Cardiac muscle cell (in vitro differentiated cells and primary cell): ENCODE results near the gene TERT. TPM values are rescaled to one million over a fixed set of nuclear protein-coding genes. Genes with fewer than 3 reads are reported as not detected.
"Not testable (repeated sequence)": the region's sequence is repeated elsewhere in the genome, so short reads cannot be mapped to it uniquely, and the experiment has no call there.

Experiments
- DNase-seq, 2 donors: peaks; one replicate each; pipeline versions ENCODE4 v3.0.0 to v3.0.0-alpha.2; 2010 to 2017; ENCODE audit warnings: low read depth in 1 of 2, low spot score in 1 of 2
- H3K27ac ChIP-seq: fragments of 200-600 bp; sonication (generic); 2 replicates; pipeline ENCODE4 v1.5.1; 2016
- H3K27me3 ChIP-seq: fragments of 200-600 bp; sonication (generic); 2 replicates; pipeline ENCODE4 v1.6.0; 2016; ENCODE audit warnings: control low read depth
- H3K36me3 ChIP-seq: fragments of 200-600 bp; sonication (generic); 2 replicates; pipeline ENCODE4 v1.5.1; 2016; ENCODE audit warnings: control low read depth
- H3K4me1 ChIP-seq: fragments of 200-600 bp; sonication (generic); 2 replicates; pipeline ENCODE4 v1.8.1; 2017; ENCODE audit warnings: low read depth, mild to moderate bottlenecking, mixed run types
- H3K4me3 ChIP-seq: fragments of 200-600 bp; sonication (generic); 2 replicates; pipeline ENCODE4 v1.5.1; 2016; ENCODE audit warnings: mild to moderate bottlenecking
- H3K9me3 ChIP-seq: fragments of 200-600 bp; sonication (generic); 2 replicates; pipeline ENCODE4 v1.5.1; 2017; ENCODE audit warnings: low read depth, mild to moderate bottlenecking, control low read depth
- polyA plus RNA-seq: library from polyadenylated mRNA; unstranded; fragments of >200 nt; fragmentation: Nextera tagmentation; extraction: Ambion mirVana; gene quantifications from 2 replicates; pipeline ENCODE4 v1.2.1, GENCODE V29; 2016
- total RNA-seq: library from RNA; depleted of rRNA; stranded (reverse); fragments of >200 nt; gene quantifications from 2 replicates; pipeline ENCODE4 v1.2.3, GENCODE V29; 2016
- TF ChIP-seq, protein P1 (sequence below): IDR thresholded peaks from 2 replicates; pipeline ENCODE4 v1.5.1; 2012; ENCODE audit warnings: low read depth, mild to moderate bottlenecking, low read length

TERT gene
- total and polyA plus RNA-seq, 2 experiments from 2014 or later = 0.30 TPM; not detected in 1

DNA sequence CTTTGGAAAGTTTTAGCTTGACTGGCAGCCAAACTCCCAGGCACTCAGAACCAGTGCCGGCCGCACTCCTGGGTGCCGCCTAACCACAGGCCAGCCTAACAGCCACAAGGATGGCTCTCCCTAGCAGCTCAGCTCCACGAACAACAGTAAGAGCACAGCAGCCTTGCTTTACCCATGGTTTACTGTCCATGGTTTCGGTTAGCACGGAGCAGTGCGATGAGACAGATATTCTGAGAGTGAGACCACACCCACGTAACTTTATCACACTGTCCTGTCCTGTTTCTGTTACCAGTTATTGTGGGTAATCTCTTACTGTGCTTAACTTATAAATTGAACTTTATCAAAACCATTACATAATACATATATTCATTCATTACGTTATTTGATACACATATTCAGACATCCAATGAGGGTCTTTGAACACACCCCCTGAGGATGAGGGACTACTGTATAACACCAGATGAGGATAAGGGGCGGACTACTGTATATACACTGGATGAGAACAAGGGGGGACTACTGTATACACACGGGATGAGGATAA is 37.7 kb upstream of the TERT start:
- Histone ChIP-seq H3K27me3 (no peaks in the 10 kb centered on the region), H3K27ac (peak overlapping the region; percentile 39), H3K9me3 (no peaks in the 10 kb centered on the region), H3K36me3 (peaks cover 27% of the 10 kb centered on the region), H3K4me3 (no peak overlapping the region), H3K4me1 (no peaks in the 10 kb centered on the region)
- peak; percentile 27 to 30 for DNase-seq
- TF ChIP-seq, protein P1, sequence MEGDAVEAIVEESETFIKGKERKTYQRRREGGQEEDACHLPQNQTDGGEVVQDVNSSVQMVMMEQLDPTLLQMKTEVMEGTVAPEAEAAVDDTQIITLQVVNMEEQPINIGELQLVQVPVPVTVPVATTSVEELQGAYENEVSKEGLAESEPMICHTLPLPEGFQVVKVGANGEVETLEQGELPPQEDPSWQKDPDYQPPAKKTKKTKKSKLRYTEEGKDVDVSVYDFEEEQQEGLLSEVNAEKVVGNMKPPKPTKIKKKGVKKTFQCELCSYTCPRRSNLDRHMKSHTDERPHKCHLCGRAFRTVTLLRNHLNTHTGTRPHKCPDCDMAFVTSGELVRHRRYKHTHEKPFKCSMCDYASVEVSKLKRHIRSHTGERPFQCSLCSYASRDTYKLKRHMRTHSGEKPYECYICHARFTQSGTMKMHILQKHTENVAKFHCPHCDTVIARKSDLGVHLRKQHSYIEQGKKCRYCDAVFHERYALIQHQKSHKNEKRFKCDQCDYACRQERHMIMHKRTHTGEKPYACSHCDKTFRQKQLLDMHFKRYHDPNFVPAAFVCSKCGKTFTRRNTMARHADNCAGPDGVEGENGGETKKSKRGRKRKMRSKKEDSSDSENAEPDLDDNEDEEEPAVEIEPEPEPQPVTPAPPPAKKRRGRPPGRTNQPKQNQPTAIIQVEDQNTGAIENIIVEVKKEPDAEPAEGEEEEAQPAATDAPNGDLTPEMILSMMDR = no peak

DNA sequence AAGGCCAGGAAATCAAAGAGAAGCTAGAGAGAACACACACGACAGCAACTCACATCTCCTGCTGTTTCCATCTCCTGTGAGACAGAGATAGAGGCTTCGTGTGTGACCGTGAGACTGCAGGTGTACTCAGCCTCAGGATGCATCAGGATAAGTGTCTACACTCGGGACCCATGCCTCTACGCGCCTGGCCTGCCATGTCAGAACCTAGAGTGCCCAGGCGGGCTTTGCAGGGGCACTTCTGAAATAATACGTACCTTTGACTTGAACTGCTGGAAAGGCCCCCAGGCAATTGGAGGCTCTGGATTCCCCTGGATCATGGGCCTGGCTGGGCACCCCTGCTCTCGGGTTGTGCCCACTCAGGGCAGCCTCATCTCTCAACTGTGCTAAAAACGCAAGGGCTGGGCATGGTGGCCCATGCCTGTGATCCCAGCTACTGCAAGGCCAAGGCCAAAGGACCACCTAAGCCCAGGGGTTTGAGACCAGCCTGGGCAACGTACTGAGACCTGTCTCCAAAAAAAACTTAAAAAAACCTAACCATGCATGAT is 37.1 kb upstream of the TERT start:
- Histone ChIP-seq H3K36me3 (peaks cover 24% of the 10 kb centered on the region), H3K4me1 (no peaks in the 10 kb centered on the region), H3K27me3 (no peaks in the 10 kb centered on the region), H3K4me3 (no peak overlapping the region), H3K27ac (peak overlapping the region; percentile 39), H3K9me3 (no peaks in the 10 kb centered on the region)
- TF ChIP-seq, protein P1 = no peak
- no peak for DNase-seq

DNA sequence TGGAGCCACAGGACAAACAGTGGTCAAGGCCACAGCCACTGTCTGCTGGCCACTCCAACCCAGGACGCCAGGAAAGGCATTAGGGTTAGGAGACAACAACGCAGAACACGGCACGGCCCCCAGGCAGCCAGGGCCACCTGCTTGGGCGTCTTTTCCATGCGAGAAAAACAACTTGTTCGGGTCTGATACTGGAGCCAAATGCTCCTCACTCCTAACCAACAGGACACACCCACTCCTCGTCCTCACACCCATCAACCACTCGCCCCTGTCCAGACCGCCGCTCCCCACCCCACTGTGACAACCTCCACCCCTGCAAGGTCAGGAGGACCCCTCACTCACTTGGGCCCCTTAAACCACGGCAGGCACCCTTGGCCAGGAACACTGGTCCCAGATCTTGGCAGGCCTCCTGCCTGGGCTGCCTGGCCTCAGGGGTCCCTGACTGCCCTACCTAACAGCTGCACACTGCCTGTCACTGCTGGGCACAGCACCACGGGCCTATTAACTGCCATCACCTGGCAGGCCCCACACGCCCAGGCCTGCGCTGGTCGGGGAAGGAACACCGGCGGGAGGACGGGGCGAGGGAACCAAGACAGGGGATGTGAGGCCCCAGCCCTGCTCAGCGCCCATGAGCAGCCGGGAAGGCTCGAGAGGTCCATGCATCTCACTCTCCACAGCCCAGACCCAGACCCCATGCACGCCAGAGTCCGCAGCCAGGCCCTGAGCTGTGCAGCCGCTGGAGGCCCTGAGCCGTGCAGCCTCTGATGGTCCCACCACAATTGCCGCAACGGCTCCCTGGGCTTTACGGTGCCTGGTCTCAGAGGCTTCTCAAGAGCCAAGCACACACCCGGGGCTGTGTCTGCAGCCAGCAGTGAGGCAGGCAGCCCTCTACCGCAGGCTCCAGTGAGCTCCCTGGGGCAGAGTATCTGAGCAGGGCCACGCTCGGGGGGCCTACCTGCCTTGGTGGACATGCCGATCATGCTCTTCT is 36.3 kb upstream of the TERT start:
- TF ChIP-seq, protein P1 = no peak
- Histone ChIP-seq H3K27ac (no peak overlapping the region), H3K9me3 (no peaks in the 10 kb centered on the region), H3K4me1 (no peaks in the 10 kb centered on the region), H3K4me3 (no peak overlapping the region), H3K27me3 (no peaks in the 10 kb centered on the region), H3K36me3 (peaks cover 24% of the 10 kb centered on the region)
- DNase-seq = no peak

DNA sequence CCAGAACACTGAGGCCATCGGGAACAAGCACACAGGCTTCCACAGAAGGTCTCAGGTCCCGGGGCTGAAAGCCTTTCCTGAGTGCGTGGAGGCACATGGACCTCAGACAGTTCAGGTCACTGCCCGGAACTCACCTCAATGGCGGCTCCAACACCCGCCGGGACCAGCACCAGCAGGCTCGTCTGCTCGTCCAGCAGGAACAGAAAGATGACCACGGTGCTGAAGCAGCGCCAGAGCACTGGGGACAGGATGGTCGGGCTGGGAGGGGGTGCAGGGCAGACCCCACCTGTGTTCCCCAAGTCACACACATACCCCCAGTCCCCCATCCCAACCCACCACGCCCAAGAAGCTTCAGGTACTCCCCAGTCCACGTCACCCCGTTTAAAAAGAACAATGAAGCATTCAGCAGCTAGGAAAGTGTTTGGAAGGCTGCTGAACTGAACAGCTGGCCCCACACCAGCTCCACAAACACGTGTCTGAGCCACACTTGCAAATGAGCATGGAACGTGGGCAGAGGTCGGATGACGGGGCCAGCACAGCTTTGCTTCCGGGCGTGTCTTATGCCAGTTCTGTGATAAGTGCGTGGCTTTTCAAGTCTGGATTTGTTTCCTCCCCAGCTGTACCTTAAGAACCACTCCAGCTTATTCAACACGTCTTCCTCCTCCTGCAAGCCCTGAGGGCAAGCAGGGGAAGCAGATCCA is 35.4 kb upstream of the TERT start:
- H3K9me3 ChIP-seq = no peaks in the 10 kb centered on the region
- TF ChIP-seq, protein P1 = no peak
- H3K36me3 ChIP-seq = peaks cover 20% of the 10 kb centered on the region
- H3K4me1 ChIP-seq = no peaks in the 10 kb centered on the region
- DNase-seq = no peak
- no peak overlapping the region for H3K27ac ChIP-seq
- H3K4me3 ChIP-seq = no peak overlapping the region
- H3K27me3 ChIP-seq = no peaks in the 10 kb centered on the region

DNA sequence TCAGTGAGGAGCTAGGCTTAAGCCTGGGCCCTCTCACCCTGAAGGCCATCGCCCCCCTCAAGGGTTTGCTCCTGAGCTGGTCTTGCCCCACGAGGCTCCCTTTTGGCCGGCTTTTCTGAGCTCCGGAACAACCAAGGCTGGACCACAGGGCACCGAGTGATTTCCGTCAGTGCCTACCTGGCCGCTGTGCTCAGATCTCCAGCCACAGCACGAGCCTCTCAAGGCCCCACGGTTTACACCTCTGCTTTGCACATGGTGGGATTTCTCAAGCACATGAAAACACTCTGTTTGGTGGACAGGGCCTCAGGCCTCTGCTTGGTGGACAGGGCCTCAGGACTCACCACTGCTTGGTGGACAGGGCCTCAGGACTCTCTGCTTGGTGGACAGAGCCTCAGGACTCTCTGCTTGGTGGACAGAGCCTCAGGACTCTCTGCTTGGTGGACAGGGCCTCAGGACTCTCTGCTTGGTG is 34.3 kb upstream of the TERT start:
- TF ChIP-seq, protein P1 = no peak
- no peaks in the 10 kb centered on the region for H3K4me1 ChIP-seq
- peaks cover 14% of the 10 kb centered on the region for H3K36me3 ChIP-seq
- no peaks in the 10 kb centered on the region for H3K9me3 ChIP-seq
- peak overlapping the region; percentile 74 for H3K27ac ChIP-seq
- no peaks in the 10 kb centered on the region for H3K27me3 ChIP-seq
- no peak overlapping the region for H3K4me3 ChIP-seq
- no peak for DNase-seq

DNA sequence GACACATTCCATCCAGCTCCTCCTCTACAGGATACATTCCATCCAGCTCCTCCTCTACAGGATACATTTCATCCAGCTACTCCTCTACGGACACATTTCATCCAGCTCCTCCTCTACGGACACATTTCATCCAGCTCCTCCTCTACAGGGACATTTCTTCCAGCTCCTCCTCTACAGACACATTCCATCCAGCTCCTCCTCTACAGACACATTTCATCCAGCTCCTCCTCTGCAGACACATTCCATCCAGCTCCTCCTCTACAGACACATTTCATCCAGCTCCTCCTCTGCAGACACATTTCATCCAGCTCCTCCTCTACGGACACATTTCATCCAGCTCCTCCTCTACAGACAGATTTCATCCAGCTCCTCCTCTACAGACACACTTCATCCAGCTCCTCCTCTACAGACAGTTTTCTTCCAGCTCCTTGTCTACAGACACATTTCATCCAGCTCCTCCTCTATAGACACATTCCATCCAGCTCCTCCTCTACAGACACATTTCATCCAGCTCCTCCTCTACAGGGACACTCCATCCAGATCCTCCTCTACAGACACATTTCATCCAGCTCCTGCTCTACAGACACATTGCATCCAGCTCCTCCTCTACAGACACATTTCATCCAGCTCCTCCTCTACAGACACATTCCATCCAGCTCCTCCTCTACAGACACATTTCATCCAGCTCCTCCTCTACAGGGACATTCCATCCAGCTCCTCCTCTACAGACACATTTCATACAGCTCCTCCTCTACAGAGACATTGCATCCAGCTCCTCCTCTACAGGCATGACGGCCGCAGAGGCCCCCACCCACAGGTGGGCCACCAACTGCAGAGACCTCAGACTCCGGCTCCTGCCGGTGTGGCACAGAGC is 33.6 kb upstream of the TERT start:
- peak overlapping the region; percentile 74 for H3K27ac ChIP-seq
- H3K27me3 ChIP-seq, H3K36me3 ChIP-seq, H3K4me3 ChIP-seq, H3K4me1 ChIP-seq, H3K9me3 ChIP-seq: not testable (repeated sequence)
- peak in 1 of 2 donors; percentile 29 for DNase-seq

DNA sequence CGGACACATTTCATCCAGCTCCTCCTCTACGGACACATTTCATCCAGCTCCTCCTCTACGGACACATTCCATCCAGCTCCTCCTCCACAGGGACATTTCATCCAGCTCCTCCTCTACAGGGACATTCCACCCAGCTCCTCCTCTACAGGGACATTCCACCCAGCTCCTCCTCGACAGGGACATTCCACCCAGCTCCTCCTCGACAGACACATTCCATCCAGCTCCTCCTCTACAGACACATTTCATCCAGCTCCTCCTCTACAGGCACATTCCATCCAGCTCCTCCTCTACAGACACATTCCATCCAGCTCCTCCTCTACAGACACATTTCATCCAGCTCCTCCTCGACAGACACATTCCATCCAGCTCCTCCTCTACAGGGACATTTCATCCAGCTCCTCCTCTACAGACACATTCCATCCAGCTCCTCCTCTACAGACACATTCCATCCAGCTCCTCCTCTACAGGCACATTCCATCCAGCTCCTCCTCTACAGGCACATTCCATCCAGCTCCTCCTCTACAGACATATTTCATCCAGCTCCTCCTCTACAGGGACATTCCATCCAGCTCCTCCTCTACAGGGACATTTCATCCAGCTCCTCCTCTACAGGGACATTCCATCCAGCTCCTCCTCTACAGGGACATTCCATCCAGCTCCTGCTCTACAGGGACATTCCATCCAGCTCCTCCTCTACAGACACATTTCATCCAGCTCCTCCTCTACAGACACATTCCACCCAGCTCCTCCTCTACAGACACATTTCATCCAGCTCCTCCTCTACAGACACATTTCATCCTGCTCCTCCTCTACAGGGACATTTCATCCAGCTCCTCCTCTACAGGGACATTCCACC is 32.3 kb upstream of the TERT start:
- not testable (repeated sequence) for H3K9me3 ChIP-seq, H3K4me1 ChIP-seq, H3K36me3 ChIP-seq, H3K4me3 ChIP-seq, H3K27me3 ChIP-seq
- H3K27ac ChIP-seq = peak overlapping the region; percentile 62
- peak in 1 of 2 donors; percentile 45 for DNase-seq
